WTC11 (cell line): ENCODE data around the gene ZNF750. TPM values are rescaled to one million over a fixed set of nuclear protein-coding genes. Genes with fewer than 3 reads are reported as not detected.

Experiments used
- ATAC-seq: fragments of 200-7000 bp; cut with Tn5 transposase; 2 replicates; pipeline ENCODE4 v1.10.0; 2021; ENCODE audit warnings: mild to moderate bottlenecking, moderate library complexity
- CTCF ChIA-PET: fragments of 300-600 bp; sonication (Branson Sonifier 250); formaldehyde crosslinking; loops from one replicate; lab custom pipeline; 2021; ENCODE audit warnings: antibody characterized with exemption; lab: Charles Lee
- POLR2A ChIA-PET: fragments of 350-600 bp; sonication (Branson Sonifier 250); formaldehyde crosslinking; loops from one replicate; lab custom pipeline; 2021; ENCODE audit warnings: antibody characterized with exemption; lab: Charles Lee
- DNase-seq: peaks from one replicate; pipeline ENCODE4 v3.0.0; 2021; ENCODE audit warnings: low spot score
- H3K27ac Mint-ChIP-seq: 2 replicates; pipeline ENCODE4 v1.8.0; 2021; ENCODE audit warnings: mixed read lengths
- H3K27me3 Mint-ChIP-seq: 2 replicates; pipeline ENCODE4 v1.8.0; 2021; ENCODE audit warnings: low read depth, mild to moderate bottlenecking, moderate library complexity, mixed read lengths
- H3K36me3 Mint-ChIP-seq: 2 replicates; pipeline ENCODE4 v1.8.0; 2021; ENCODE audit warnings: mixed read lengths
- H3K4me1 Mint-ChIP-seq: 2 replicates; pipeline ENCODE4 v1.8.0; 2022; ENCODE audit warnings: mixed read lengths
- H3K4me3 Mint-ChIP-seq: 2 replicates; pipeline ENCODE4 v1.8.0; 2021; ENCODE audit warnings: mild to moderate bottlenecking, moderate library complexity, mixed read lengths
- H3K9me3 Mint-ChIP-seq: 2 replicates; pipeline ENCODE4 v1.8.0; 2021; ENCODE audit warnings: mixed read lengths
- AFF4 ChIP-seq: sonication (generic); formaldehyde crosslinking; IDR thresholded peaks from 2 replicates; pipeline ENCODE4 v1.8.1; 2023; ENCODE audit warnings: mild to moderate bottlenecking, missing genetic modification reagents, borderline replicate concordance
- ARID4B ChIP-seq: sonication (generic); formaldehyde crosslinking; IDR thresholded peaks from 2 replicates; pipeline ENCODE4 v1.8.0; 2023; ENCODE audit warnings: missing genetic modification reagents, mild to moderate bottlenecking, borderline replicate concordance
- EMX1 ChIP-seq: fragments of 250-450 bp; sonication (Bioruptor Pico); IDR thresholded peaks from 2 replicates; pipeline ENCODE4 v1.8.0; 2021; ENCODE audit warnings: mild to moderate bottlenecking
- FOXJ3 ChIP-seq: sonication (generic); formaldehyde crosslinking; IDR thresholded peaks from 2 replicates; pipeline ENCODE4 v1.9.0; 2021; ENCODE audit warnings: missing genetic modification reagents, mild to moderate bottlenecking, borderline replicate concordance
- GABPB1 ChIP-seq: sonication (generic); formaldehyde crosslinking; IDR thresholded peaks from 2 replicates; pipeline ENCODE4 v1.8.1; 2023; ENCODE audit warnings: mild to moderate bottlenecking, missing genetic modification reagents
- IRF2 ChIP-seq: sonication (generic); formaldehyde crosslinking; IDR thresholded peaks from 2 replicates; pipeline ENCODE4 v1.8.0; 2022; ENCODE audit warnings: low read depth, missing genetic modification reagents, borderline replicate concordance
- JAZF1 ChIP-seq: fragments of 250-450 bp; sonication (Bioruptor Pico); IDR thresholded peaks from 2 replicates; pipeline ENCODE4 v1.9.0; 2021; ENCODE audit warnings: moderate library complexity, mild to moderate bottlenecking, inconsistent platforms
- JUN ChIP-seq: sonication (generic); formaldehyde crosslinking; IDR thresholded peaks from 2 replicates; pipeline ENCODE4 v1.8.0; 2023; ENCODE audit warnings: mild to moderate bottlenecking, missing genetic modification reagents
- MAX ChIP-seq: sonication (generic); formaldehyde crosslinking; IDR thresholded peaks from 2 replicates; pipeline ENCODE4 v1.8.0; 2022; ENCODE audit warnings: mild to moderate bottlenecking, missing genetic modification reagents
- NFATC4 ChIP-seq: fragments of 250-450 bp; sonication (Bioruptor Pico); IDR thresholded peaks from 2 replicates; pipeline ENCODE4 v1.9.0; 2021; ENCODE audit warnings: mild to moderate bottlenecking
- NFYB ChIP-seq: sonication (generic); formaldehyde crosslinking; conservative IDR thresholded peaks from 2 replicates; pipeline ENCODE4 v1.8.0; 2022; ENCODE audit warnings: low read depth, missing genetic modification reagents
- NR1H2 ChIP-seq: sonication (generic); formaldehyde crosslinking; IDR thresholded peaks from 2 replicates; pipeline ENCODE4 v1.9.0; 2021; ENCODE audit warnings: mild to moderate bottlenecking, moderate library complexity, missing genetic modification reagents
- NR3C1 ChIP-seq: sonication (generic); formaldehyde crosslinking; conservative IDR thresholded peaks from 2 replicates; pipeline ENCODE4 v1.8.1; 2023; ENCODE audit warnings: low read depth, mild to moderate bottlenecking, missing genetic modification reagents
- OVOL2 ChIP-seq: fragments of 250-450 bp; sonication (Bioruptor Pico); IDR thresholded peaks from 2 replicates; pipeline ENCODE4 v1.9.0; 2021; ENCODE audit warnings: mild to moderate bottlenecking, borderline replicate concordance
- PREB ChIP-seq: sonication (generic); formaldehyde crosslinking; IDR thresholded peaks from 2 replicates; pipeline ENCODE4 v1.8.1; 2022; ENCODE audit warnings: mild to moderate bottlenecking, missing genetic modification reagents, moderate library complexity, borderline replicate concordance
- SMAD4 ChIP-seq: sonication (generic); formaldehyde crosslinking; IDR thresholded peaks from 2 replicates; pipeline ENCODE4 v1.8.0; 2022; ENCODE audit warnings: mild to moderate bottlenecking, missing genetic modification reagents
- TEAD4 ChIP-seq: sonication (generic); formaldehyde crosslinking; IDR thresholded peaks from 2 replicates; pipeline ENCODE4 v1.8.0; 2022; ENCODE audit warnings: mild to moderate bottlenecking, missing genetic modification reagents
- TP53 ChIP-seq: sonication (generic); formaldehyde crosslinking; IDR thresholded peaks from 2 replicates; pipeline ENCODE4 v1.8.1; 2023; ENCODE audit warnings: mild to moderate bottlenecking, missing genetic modification reagents
- ZNF138 ChIP-seq: sonication (generic); formaldehyde crosslinking; conservative IDR thresholded peaks from 2 replicates; pipeline ENCODE4 v1.8.1; 2022; ENCODE audit warnings: mild to moderate bottlenecking, moderate library complexity, missing genetic modification reagents
- ZNF416 ChIP-seq: fragments of 250-450 bp; sonication (Bioruptor Pico); IDR thresholded peaks from 2 replicates; pipeline ENCODE4 v1.9.0; 2021; ENCODE audit warnings: mild to moderate bottlenecking, inconsistent platforms
- total RNA-seq: library from RNA; stranded (reverse); gene quantifications from 3 replicates; pipeline ENCODE4 v1.2.3, GENCODE V29; 2021
- TF ChIP-seq, protein P1 (sequence below): sonication (generic); formaldehyde crosslinking; IDR thresholded peaks from 2 replicates; pipeline ENCODE4 v1.8.1; 2023; ENCODE audit warnings: mild to moderate bottlenecking, moderate library complexity, missing genetic modification reagents
- TF ChIP-seq, protein P2 (sequence below): fragments of 250-450 bp; sonication (Bioruptor Pico); conservative IDR thresholded peaks from 2 replicates; pipeline ENCODE4 v1.9.0; 2021; ENCODE audit warnings: mild to moderate bottlenecking

Gene ZNF750
- total RNA-seq, 1 experiment from 2014 or later, result 0.04 TPM

DNA sequence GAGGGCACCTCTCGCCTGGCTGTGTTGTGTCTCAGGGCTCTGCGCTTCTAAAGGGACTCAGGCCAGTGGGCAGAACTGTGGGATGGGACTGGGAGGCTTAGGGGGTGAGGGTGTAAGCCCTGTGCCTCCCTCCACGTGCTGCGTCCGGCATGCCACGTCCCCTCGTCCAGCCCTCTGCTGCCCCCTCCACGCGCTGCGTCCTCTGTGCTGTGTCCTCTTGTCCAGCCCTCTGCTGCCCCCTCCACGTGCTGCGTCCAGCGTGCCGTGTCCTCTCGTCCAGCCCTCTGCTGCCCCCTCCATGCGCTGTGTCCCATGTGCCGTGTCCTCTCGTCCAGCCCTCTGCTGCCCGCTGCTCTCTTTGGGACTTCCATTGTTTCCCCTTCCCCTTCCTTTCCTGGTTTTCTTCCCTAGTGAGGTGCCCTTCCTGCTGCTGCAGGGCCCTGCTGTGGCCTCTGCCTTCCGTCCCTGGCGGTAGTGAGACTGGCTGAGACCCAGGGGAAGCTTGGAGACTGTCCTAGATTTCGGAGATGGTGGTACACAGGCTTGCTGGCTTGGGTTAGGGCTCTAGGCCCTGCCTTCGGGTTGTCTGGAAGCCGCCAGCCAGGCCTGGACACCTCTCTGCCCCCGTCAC is 6.4 kb upstream of the ZNF750 start:
- peaks cover 4% of the 10 kb centered on the region for H3K9me3 Mint-ChIP-seq
- ChIA-PET POLR2A (no interaction called here), CTCF (no interaction called here)
- H3K4me3 Mint-ChIP-seq, result no peak overlapping the region
- no peaks in the 10 kb centered on the region for H3K27me3 Mint-ChIP-seq
- H3K27ac Mint-ChIP-seq, result peak overlapping the region; percentile 49; the same call in 1 of the 2 replicates
- DNase-seq, result no peak
- no peak for ATAC-seq
- no peak for TF ChIP-seq ZNF416
- TF ChIP-seq NR1H2 (CRISPR knock-in tag), result no peak
- no peak for TF ChIP-seq JAZF1 (CRISPR knock-in tag)
- TF ChIP-seq ARID4B, result no peak
- TF ChIP-seq EMX1 (CRISPR knock-in tag), result no peak
- TF ChIP-seq AFF4 (CRISPR knock-in tag), result no peak
- no peak for TF ChIP-seq FOXJ3
- TF ChIP-seq ZNF138, result no peak
- no peak for TF ChIP-seq NR3C1 (CRISPR knock-in tag)
- no peak for TF ChIP-seq SMAD4 (CRISPR knock-in tag)
- TF ChIP-seq IRF2 (CRISPR knock-in tag), result no peak
- no peak for TF ChIP-seq NFYB (CRISPR knock-in tag)
- TF ChIP-seq OVOL2 (CRISPR knock-in tag), result no peak
- TF ChIP-seq PREB, result no peak
- peaks cover 8% of the 10 kb centered on the region for H3K4me1 Mint-ChIP-seq
- peaks cover 22% of the 10 kb centered on the region for H3K36me3 Mint-ChIP-seq

- ATAC-seq (no peak), DNase-seq (no peak)
- POLR2A ChIA-PET, result no interaction called here
- Mint-ChIP-seq H3K4me1 (peaks cover 13% of the 10 kb centered on the region), H3K27ac (peak overlapping the region; percentile 91), H3K36me3 (peaks cover 16% of the 10 kb centered on the region), H3K4me3 (no peak overlapping the region), H3K9me3 (peaks cover 4% of the 10 kb centered on the region), H3K27me3 (no peaks in the 10 kb centered on the region)
- CTCF ChIA-PET, result no interaction called here
- TF ChIP-seq TEAD4 (CRISPR knock-in tag), result no peak
- TF ChIP-seq MAX (CRISPR knock-in tag), result no peak
- TF ChIP-seq, protein P1, sequence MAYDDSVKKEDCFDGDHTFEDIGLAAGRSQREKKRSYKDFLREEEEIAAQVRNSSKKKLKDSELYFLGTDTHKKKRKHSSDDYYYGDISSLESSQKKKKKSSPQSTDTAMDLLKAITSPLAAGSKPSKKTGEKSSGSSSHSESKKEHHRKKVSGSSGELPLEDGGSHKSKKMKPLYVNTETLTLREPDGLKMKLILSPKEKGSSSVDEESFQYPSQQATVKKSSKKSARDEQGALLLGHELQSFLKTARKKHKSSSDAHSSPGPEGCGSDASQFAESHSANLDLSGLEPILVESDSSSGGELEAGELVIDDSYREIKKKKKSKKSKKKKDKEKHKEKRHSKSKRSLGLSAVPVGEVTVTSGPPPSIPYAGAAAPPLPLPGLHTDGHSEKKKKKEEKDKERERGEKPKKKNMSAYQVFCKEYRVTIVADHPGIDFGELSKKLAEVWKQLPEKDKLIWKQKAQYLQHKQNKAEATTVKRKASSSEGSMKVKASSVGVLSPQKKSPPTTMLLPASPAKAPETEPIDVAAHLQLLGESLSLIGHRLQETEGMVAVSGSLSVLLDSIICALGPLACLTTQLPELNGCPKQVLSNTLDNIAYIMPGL (CRISPR knock-in tag), result no peak
- TF ChIP-seq JAZF1 (CRISPR knock-in tag), result no peak
- no peak for TF ChIP-seq GABPB1 (CRISPR knock-in tag)
- TF ChIP-seq TP53 (CRISPR knock-in tag), result no peak
- no peak for TF ChIP-seq JUN (CRISPR knock-in tag)
- TF ChIP-seq, protein P2, sequence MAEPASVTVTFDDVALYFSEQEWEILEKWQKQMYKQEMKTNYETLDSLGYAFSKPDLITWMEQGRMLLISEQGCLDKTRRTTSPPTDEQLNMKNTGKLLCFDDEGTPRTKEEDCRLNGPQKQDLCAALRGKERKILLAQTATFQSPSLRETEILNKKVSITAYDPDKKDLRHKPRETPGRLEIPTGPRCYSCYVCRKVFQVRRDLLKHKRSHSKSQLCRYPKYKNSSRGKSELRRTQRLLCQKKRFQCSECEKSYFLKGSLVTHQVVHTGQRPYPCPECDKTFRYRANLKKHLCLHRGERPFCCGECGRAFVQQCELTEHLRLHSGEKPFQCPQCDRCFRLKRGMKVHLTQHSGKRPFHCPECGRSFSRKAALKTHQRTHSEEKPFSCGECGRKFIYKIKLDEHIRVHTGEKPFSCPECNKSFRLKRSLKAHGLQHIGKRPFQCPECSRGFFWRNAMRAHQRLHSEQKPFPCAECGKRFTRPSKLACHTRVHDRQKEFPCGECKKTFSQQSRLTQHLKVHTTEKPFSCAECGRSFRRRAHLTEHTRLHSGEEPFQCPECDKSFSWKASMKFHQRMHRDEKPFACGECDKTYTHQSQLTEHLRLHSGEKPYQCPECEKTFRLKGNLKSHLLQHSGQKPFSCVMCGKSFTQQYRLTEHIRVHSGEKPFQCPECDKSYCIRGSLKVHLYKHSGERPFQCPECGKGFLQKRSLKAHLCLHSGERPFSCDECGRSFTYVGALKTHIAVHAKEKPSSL, result no peak
- no peak for TF ChIP-seq NFATC4 (CRISPR knock-in tag)
Measured at GRCh38 chr17:82845163-82845807, 5.5 kb upstream of the ZNF750 start.
